Right lobe of liver (tissue), 4 donors: ENCODE measurements around the gene ARHGAP29.

ENCODE experiments used
- CTCF ChIP-seq, 4 donors: fragments of 200-600 bp in 3 of 4; fragments of 450-650 bp in 1 of 4; IDR thresholded peaks; one replicate each; pipeline versions ENCODE4 v1.5.1 to v1.8.0; 2016 to 2022; ENCODE audit warnings: antibody characterized with exemption in 4 of 4, mild to moderate bottlenecking in 2 of 4
- POLR2A ChIP-seq: fragments of 450-650 bp; IDR thresholded peaks from one replicate; pipeline ENCODE4 v1.6.1; 2017; ENCODE audit warnings: antibody characterized with exemption, mild to moderate bottlenecking
- donor health status: DM: no; HTN: no; CAD: no.
- donor health status: DM: no; HTN: no; CAD: no.
- donor health status: DM: no; HTN: yes; CAD: no.

GRCh38 chr1:94144836-94145235 is 92.5 kb downstream of the ARHGAP29 start:
- TF ChIP-seq CTCF (IDR thresholded peaks at IDR 0.05), result no peak
- no peak for TF ChIP-seq POLR2A
